Gastrocnemius medialis (tissue), 4 donors: ENCODE results near the gene SLC43A2. TPM values are rescaled to one million over a fixed set of nuclear protein-coding genes. Genes with fewer than 3 reads are reported as not detected.

ENCODE experiments used
- ATAC-seq, 2 donors: fragments of 150-250 bp; one replicate each; pipeline ENCODE4 v1.9.1; 2016
- DNase-seq, 2 donors: peaks; one replicate each; pipeline ENCODE4 v3.0.0-alpha.2; 2019
- H3K27ac ChIP-seq, 4 donors: fragments of 200-600 bp; sonication (generic); 1 replicate in 1 of 4; 2 replicates in 3 of 4; pipeline ENCODE4 v1.5.1; 2016 to 2018; ENCODE audit warnings: mild to moderate bottlenecking in 2 of 4, moderate library complexity in 1 of 4
- H3K27me3 ChIP-seq, 3 donors: fragments of 200-600 bp; sonication (generic) in 2 of 3; 1 replicate in 1 of 3; 2 replicates in 2 of 3; pipeline versions ENCODE4 v1.5.1 to v1.6.0; 2016 to 2019; ENCODE audit warnings: mild to moderate bottlenecking in 1 of 3, moderate library complexity in 1 of 3
- H3K36me3 ChIP-seq, 2 donors: fragments of 200-600 bp; sonication (generic) in 1 of 2; one replicate each; pipeline ENCODE4 v1.5.1; 2017 to 2018
- H3K4me1 ChIP-seq, 2 donors: fragments of 200-600 bp; sonication (generic) in 1 of 2; one replicate each; pipeline ENCODE4 v1.5.1; 2016 to 2017; ENCODE audit warnings: mild to moderate bottlenecking in 2 of 2
- H3K4me3 ChIP-seq, 4 donors: fragments of 200-600 bp; sonication (generic) in 3 of 4; 1 replicate in 1 of 4; 2 replicates in 3 of 4; pipeline ENCODE4 v1.5.1; 2016 to 2019; ENCODE audit warnings: mild to moderate bottlenecking in 2 of 4
- H3K9me3 ChIP-seq, 3 donors: fragments of 200-600 bp; sonication (generic) in 2 of 3; 1 replicate in 1 of 3; 2 replicates in 2 of 3; pipeline ENCODE4 v1.5.1; 2016 to 2019
- CTCF ChIP-seq, 5 experiments: fragments of 450-650 bp in 3 of 5; fragments of 200-600 bp in 2 of 5; sonication (generic) in 2 of 5; IDR thresholded peaks in 4 of 5; conservative IDR thresholded peaks in 1 of 5; 1 replicate in 4 of 5; 2 replicates in 1 of 5; pipeline ENCODE4 v1.5.1; 2016 to 2019; ENCODE audit warnings: antibody characterized with exemption in 5 of 5, mild to moderate bottlenecking in 3 of 5, moderate library complexity in 3 of 5
- POLR2A ChIP-seq, 2 donors: fragments of 450-650 bp; IDR thresholded peaks; one replicate each; pipeline ENCODE4 v1.6.1; 2017; ENCODE audit warnings: antibody characterized with exemption in 2 of 2, mild to moderate bottlenecking in 2 of 2, moderate library complexity in 2 of 2
- in situ Hi-C, 4 donors: fragments of 200-750 bp; cut with MboI; loops; one replicate each; pipeline versions ENCODE4 v1.15.0 to v1.8.0; 2017; ENCODE audit warnings: low sequenced_read_pairs in 4 of 4
- intact Hi-C: fragments of 100-400 bp; cut with DNase I; formaldehyde crosslinking; loops from one replicate; pipeline ENCODE4 v1.15.1; 2023; ENCODE audit warnings: low total_unique reads
- total RNA-seq, 4 donors: library from RNA; depleted of rRNA; stranded (reverse); fragments of >200 nt; gene quantifications; one replicate each; pipeline versions ENCODE4 v1.1.0 to v1.2.3, GENCODE V29; 2016

The SLC43A2 gene
- total RNA-seq, 4 donors from 2014 or later: 26.9 to 96.9 (median 55.2) TPM

- H3K27ac ChIP-seq: no peak overlapping the region
- ATAC-seq: no peak
- peaks cover 0 to 7% of the 10 kb centered on the region in 2 donors for H3K36me3 ChIP-seq
- peaks cover 8 to 17% of the 10 kb centered on the region in 2 donors for H3K4me1 ChIP-seq
- no peaks in the 10 kb centered on the region for H3K27me3 ChIP-seq
- no peak for DNase-seq
- TF ChIP-seq CTCF (IDR thresholded peaks at IDR 0.05 in 4 of 5, conservative IDR thresholded peaks at IDR 0.05 in 1 of 5) (no peak), POLR2A (IDR thresholded peaks at IDR 0.05) (no peak)
- intact Hi-C loops (no loop called here), in situ Hi-C loops (no loop called here)
- H3K9me3 ChIP-seq: no peaks in the 10 kb centered on the region
- no peak overlapping the region for H3K4me3 ChIP-seq
These were observed 27.1 kb downstream of the SLC43A2 start for GRCh38 chr17:1601571-1601970.

- ATAC-seq: no peak
- in situ Hi-C loops: no loop called here
These were observed 30.1 kb downstream of the SLC43A2 start for GRCh38 chr17:1598399-1599095.

DNA sequence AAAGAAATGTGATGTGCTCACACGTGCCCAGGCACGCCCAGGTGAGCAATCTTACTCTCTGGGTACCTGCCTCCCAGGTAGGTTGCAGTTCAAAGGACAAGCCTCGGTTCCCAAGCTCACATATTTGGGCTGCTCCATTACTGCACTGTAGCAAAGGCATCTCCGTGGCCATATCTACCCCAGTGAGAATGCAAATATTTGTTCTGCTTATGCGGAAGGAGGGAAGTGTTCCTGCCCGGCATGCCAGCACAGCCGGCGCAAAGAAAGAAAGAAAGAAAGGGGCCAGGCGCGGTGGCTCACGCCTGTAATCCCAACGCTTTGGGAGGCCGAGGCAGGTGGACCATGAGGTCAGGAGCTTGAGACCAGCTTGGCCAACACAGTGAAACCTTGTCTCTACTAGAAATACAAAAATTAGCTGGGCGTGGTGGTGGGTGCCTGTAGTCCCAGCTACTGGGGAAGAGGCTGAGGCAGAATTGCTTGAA lies 30.7 kb downstream of the SLC43A2 start:
- in situ Hi-C loops: no loop called here
- DNase-seq: no peak
- Histone ChIP-seq H3K36me3 (peaks cover 0 to 7% of the 10 kb centered on the region in 2 donors), H3K9me3 (no peaks in the 10 kb centered on the region), H3K27me3 (no peaks in the 10 kb centered on the region), H3K4me3 (no peak overlapping the region), H3K27ac (no peak overlapping the region), H3K4me1 (peaks cover 9 to 10% of the 10 kb centered on the region in 2 donors)
- intact Hi-C loops: no loop called here
- no peak for TF ChIP-seq CTCF (IDR thresholded peaks at IDR 0.05 in 4 of 5, conservative IDR thresholded peaks at IDR 0.05 in 1 of 5)
- TF ChIP-seq POLR2A (IDR thresholded peaks at IDR 0.05): no peak
- no peak for ATAC-seq

More at GRCh38 chr17:1598399-1599095, 30.1 kb downstream of the SLC43A2 start:
- intact Hi-C loops: no loop called here
- H3K27ac ChIP-seq: no peak overlapping the region
- H3K9me3 ChIP-seq: no peaks in the 10 kb centered on the region
- TF ChIP-seq POLR2A (IDR thresholded peaks at IDR 0.05) (no peak), CTCF (IDR thresholded peaks at IDR 0.05 in 4 of 5, conservative IDR thresholded peaks at IDR 0.05 in 1 of 5) (no peak)
- DNase-seq: no peak
- peaks cover 3 to 4% of the 10 kb centered on the region in 2 donors for H3K4me1 ChIP-seq
- no peaks in the 10 kb centered on the region for H3K27me3 ChIP-seq
- H3K4me3 ChIP-seq: no peak overlapping the region
- peaks cover 0 to 7% of the 10 kb centered on the region in 2 donors for H3K36me3 ChIP-seq

DNA sequence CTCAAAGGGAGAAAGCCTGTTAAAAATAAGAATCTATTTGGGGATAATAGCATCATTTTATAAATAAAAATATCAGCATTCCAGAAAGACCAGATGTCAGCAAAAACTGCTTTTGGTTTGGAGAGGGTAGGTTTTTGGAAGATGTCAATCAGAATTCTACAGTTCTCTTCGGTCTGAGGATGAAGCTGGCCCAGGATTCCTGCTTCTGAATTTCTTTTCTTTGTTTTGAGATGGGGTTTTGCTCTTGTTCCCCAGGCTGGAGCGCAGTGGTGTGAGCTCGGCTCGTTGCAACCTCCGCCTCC lies 35.1 kb downstream of the SLC43A2 start:
- no peak for ATAC-seq
- TF ChIP-seq CTCF (IDR thresholded peaks at IDR 0.05 in 4 of 5, conservative IDR thresholded peaks at IDR 0.05 in 1 of 5): no peak
- no peak for TF ChIP-seq POLR2A (IDR thresholded peaks at IDR 0.05)
- Histone ChIP-seq H3K9me3 (no peaks in the 10 kb centered on the region), H3K27me3 (no peaks in the 10 kb centered on the region), H3K4me1 (peaks cover 47 to 50% of the 10 kb centered on the region in 2 donors), H3K27ac (peak overlapping the region; percentile 91 to 98 (median 96)), H3K4me3 (no peak overlapping the region), H3K36me3 (no peaks in the 10 kb centered on the region)
- DNase-seq: no peak
- in situ Hi-C loops (no loop called here), intact Hi-C loops (no loop called here)
